HepG2 (cell line): ENCODE measurements around the gene JMJD8. TPM values are rescaled to one million over a fixed set of nuclear protein-coding genes. Genes with fewer than 3 reads are reported as not detected.

Experiments
- ATAC-seq: fragments of 200-7000 bp; cut with Tn5 transposase; 3 replicates; pipeline ENCODE4 v1.9.1; 2020; ENCODE audit warnings: mild to moderate bottlenecking, moderate library complexity
- BruUV-seq: library from RNA; stranded (reverse); fragments of 400-500 nt; replicated peaks from 2 replicates; lab custom pipeline; 2021; lab: Mats Ljungman, UMichigan
- CTCF ChIA-PET: fragments of 300-600 bp; formaldehyde crosslinking; extraction: SDS; loops from one replicate; lab custom pipeline; 2021; ENCODE audit warnings: low total read pairs, inconsistent platforms, low intra/inter-chr PET ratio; lab: Yijun Ruan, JAX
- POLR2A ChIA-PET: fragments of 350-600 bp; sonication (Branson Sonifier 250); formaldehyde crosslinking; loops from one replicate; lab custom pipeline; 2020; ENCODE audit warnings: antibody characterized with exemption, inconsistent platforms; lab: Yijun Ruan, JAX
- DNase-seq: peaks from one replicate; pipeline ENCODE4 v3.0.0-alpha.2; 2015; ENCODE audit warnings: low spot score
- FAIRE-seq: peaks from 3 replicates; lab custom pipeline; 2011; peaks lifted over from hg19 to GRCh38; lab: Jason Lieb, UNC
- H2AFZ ChIP-seq: one replicate; pipeline ENCODE4 v1.6.1; 2011; ENCODE audit warnings: low read length, inconsistent platforms
- H3K27ac ChIP-seq: fragments of 300-600 bp; 3 replicates; pipeline ENCODE4 v1.8.0; 2011; ENCODE audit warnings: mixed run types, mild to moderate bottlenecking, mixed read lengths, low read length, inconsistent platforms; ENCODE audit not compliant: insufficient read depth; ENCODE audit errors: extremely low read length
- H3K27me3 ChIP-seq, 2 experiments: fragments of 200-600 bp in 1 of 2; 2 replicates in 1 of 2; 3 replicates in 1 of 2; pipeline versions ENCODE4 v1.6.0 to v1.8.0; 2011; ENCODE audit warnings: low read length in 2 of 2, mild to moderate bottlenecking in 2 of 2, moderate library complexity in 2 of 2, inconsistent platforms in 1 of 2; ENCODE audit not compliant: insufficient read depth in 2 of 2, control insufficient read depth in 1 of 2
- H3K36me3 ChIP-seq, 2 experiments: fragments of 200-600 bp in 1 of 2; replicated peaks in 1 of 2; 2 replicates in 1 of 2; 3 replicates in 1 of 2; pipeline versions ENCODE4 v1.5.1 to v1.8.0; 2011; ENCODE audit warnings: low read length in 2 of 2, inconsistent platforms in 1 of 2; ENCODE audit not compliant: insufficient read depth in 2 of 2, control insufficient read depth in 1 of 2
- H3K4me1 ChIP-seq: 2 replicates; pipeline ENCODE4 v1.5.1; 2012; ENCODE audit warnings: low read length, inconsistent platforms; ENCODE audit not compliant: insufficient read depth
- H3K4me2 ChIP-seq: 2 replicates; pipeline ENCODE4 v1.6.0; 2011; ENCODE audit warnings: low read depth, low read length, inconsistent platforms
- H3K4me3 ChIP-seq, 3 experiments: fragments of 200-600 bp in 1 of 3; sonication (generic), shearing (Covaris generic) in 1 of 3; replicated peaks in 1 of 3; 2 replicates each; pipeline ENCODE4 v1.5.1; 2011 to 2016; ENCODE audit warnings: low read length in 3 of 3, inconsistent platforms in 2 of 3, low read depth in 2 of 3, mild to moderate bottlenecking in 2 of 3, control low read depth in 1 of 3, mixed read lengths in 1 of 3; ENCODE audit not compliant: insufficient read depth in 1 of 3
- H3K79me2 ChIP-seq: one replicate; pipeline ENCODE4 v1.6.1; 2011; ENCODE audit warnings: low read length, inconsistent platforms; ENCODE audit not compliant: insufficient read depth
- H3K9ac ChIP-seq: 2 replicates; pipeline ENCODE4 v1.6.0; 2011; ENCODE audit warnings: mild to moderate bottlenecking, low read depth, low read length, inconsistent platforms; ENCODE audit not compliant: insufficient read depth
- H3K9me3 ChIP-seq: 2 replicates; pipeline ENCODE4 v1.5.1; 2012; ENCODE audit warnings: mild to moderate bottlenecking, low read length
- H4K20me1 ChIP-seq: 2 replicates; pipeline ENCODE4 v1.6.0; 2011; ENCODE audit warnings: inconsistent platforms, mild to moderate bottlenecking, low read length, moderate library complexity; ENCODE audit not compliant: insufficient read depth
- ARID2 ChIP-seq: sonication (generic); formaldehyde crosslinking; IDR thresholded peaks from 2 replicates; pipeline ENCODE4 v1.8.1; 2022; ENCODE audit warnings: mild to moderate bottlenecking, missing genetic modification reagents, borderline replicate concordance
- ASH2L ChIP-seq: fragments of 300-600, 200-600 bp; sonication (generic); IDR thresholded peaks from 2 replicates; pipeline ENCODE4 v1.7.0; 2017; ENCODE audit warnings: low read depth, mild to moderate bottlenecking, moderate library complexity, mixed read lengths, low read length; ENCODE audit not compliant: insufficient read length
- HOMEZ ChIP-seq: IDR thresholded peaks from 2 replicates; pipeline ENCODE4 v1.6.1; 2016; ENCODE audit warnings: low read depth
- KDM3A ChIP-seq: IDR thresholded peaks from 2 replicates; pipeline ENCODE4 v1.6.1; 2018; ENCODE audit warnings: low read depth, missing compliant biosample characterization
- MAFK ChIP-seq, 2 experiments: IDR thresholded peaks in 1 of 2; conservative IDR thresholded peaks in 1 of 2; 2 replicates each; pipeline ENCODE4 v1.6.1; 2011; ENCODE audit warnings: improper control_type of control experiment in 2 of 2, low read length in 2 of 2
- NFIB ChIP-seq: sonication (generic); formaldehyde crosslinking; IDR thresholded peaks from 2 replicates; pipeline ENCODE4 v1.9.0; 2021; ENCODE audit warnings: missing genetic modification reagents, mild to moderate bottlenecking, borderline replicate concordance
- PCBP1 ChIP-seq: fragments of 200-400 bp; formaldehyde crosslinking; IDR thresholded peaks from 2 replicates; pipeline ENCODE4 v1.6.1; 2017; ENCODE audit warnings: mild to moderate bottlenecking, low read depth, low read length, borderline replicate concordance
- RBFOX2 ChIP-seq: fragments of 200-400 bp; formaldehyde crosslinking; IDR thresholded peaks from 2 replicates; pipeline ENCODE4 v1.6.1; 2017; ENCODE audit warnings: low read depth, mild to moderate bottlenecking, low read length
- STAG1 ChIP-seq: sonication (generic); formaldehyde crosslinking; IDR thresholded peaks from 2 replicates; pipeline ENCODE4 v1.4.0; 2020; ENCODE audit warnings: missing genetic modification reagents
- TCF7 ChIP-seq: sonication (generic); IDR thresholded peaks from 2 replicates; pipeline ENCODE4 v1.6.1; 2016; ENCODE audit warnings: antibody characterized with exemption, low read depth
- ZBTB21 ChIP-seq: sonication (generic); formaldehyde crosslinking; IDR thresholded peaks from 2 replicates; pipeline ENCODE4 v1.4.0; 2020; ENCODE audit warnings: missing genetic modification reagents
- ZBTB7A ChIP-seq: sonication (generic); formaldehyde crosslinking; IDR thresholded peaks from 2 replicates; pipeline ENCODE4 v1.8.0; 2022; ENCODE audit warnings: mild to moderate bottlenecking, missing genetic modification reagents
- ZFP1 ChIP-seq: IDR thresholded peaks from 2 replicates; pipeline ENCODE4 v1.6.1; 2016
- ZKSCAN8 ChIP-seq: IDR thresholded peaks from 2 replicates; pipeline ENCODE4 v1.6.1; 2016; ENCODE audit warnings: borderline replicate concordance, missing genetic modification reagents, missing compliant biosample characterization
- ZNF687 ChIP-seq: sonication (generic); formaldehyde crosslinking; IDR thresholded peaks from 2 replicates; pipeline ENCODE4 v1.5.1; 2020; ENCODE audit warnings: mild to moderate bottlenecking, missing genetic modification reagents, moderate library complexity
- ZNF746 ChIP-seq: sonication (generic); formaldehyde crosslinking; IDR thresholded peaks from 2 replicates; pipeline ENCODE4 v1.8.0; 2022; ENCODE audit warnings: mild to moderate bottlenecking, missing genetic modification reagents
- ZNF766 ChIP-seq: sonication (generic); formaldehyde crosslinking; IDR thresholded peaks from 2 replicates; pipeline ENCODE4 v1.5.0; 2020; ENCODE audit warnings: missing genetic modification reagents, borderline replicate concordance
- ZNF768 ChIP-seq: sonication (generic); formaldehyde crosslinking; IDR thresholded peaks from 2 replicates; pipeline ENCODE4 v1.4.0; 2020; ENCODE audit warnings: missing genetic modification reagents
- WGBS: methylation state at CpG from one replicate; pipeline ENCODE4 v1.1.6; 2017; ENCODE audit warnings: low lambda C conversion rate; 5-methylcytosine and 5-hydroxymethylcytosine counted together
- in situ Hi-C: cut with HindIII; loops from 2 replicates; pipeline ENCODE4 v1.10.0; 2017; ENCODE audit warnings: low pct_unique_long_range_greater_than_20kb; ENCODE audit not compliant: extremely low pct_ligation_motif_present
- intact Hi-C: fragments of 100-400 bp; cut with micrococcal nuclease; formaldehyde crosslinking; loops from one replicate; pipeline ENCODE4 v1.10.0; 2022; ENCODE audit not compliant: unreplicated experiment
- polyA plus RNA-seq, 8 experiments: library from polyadenylated mRNA; depleted of rRNA in 3 of 8; stranded (reverse) in 7 of 8; unstranded in 1 of 8; fragments of >200 nt; fragmentation: Illumina TruSeq in 4 of 8; extraction: Trizol in 4 of 8; gene quantifications; 2 replicates each; pipeline versions ENCODE4 v1.2.1 to v1.2.3, GENCODE V29; 2011 to 2016; ENCODE audit warnings: low read depth in 4 of 8, missing spikeins in 1 of 8, mixed read lengths in 1 of 8; ENCODE audit not compliant: insufficient read depth in 1 of 8
- total RNA-seq, 5 experiments: library from RNA; depleted of rRNA; stranded (reverse); fragments of >200 nt; fragmentation: Illumina TruSeq; extraction: Trizol; gene quantifications; 2 replicates each; pipeline ENCODE4 v1.2.3, GENCODE V29; 2016; ENCODE audit warnings: low read depth in 1 of 5
- TF ChIP-seq, protein P1 (sequence below): sonication (generic); formaldehyde crosslinking; IDR thresholded peaks from 2 replicates; pipeline ENCODE4 v1.4.0; 2020; ENCODE audit warnings: mild to moderate bottlenecking, missing genetic modification reagents

Gene JMJD8
- total and polyA plus RNA-seq, 2 of the 13 experiments (the other 11 are each of a cell fraction or from before 2014, with no cell fraction given), result 2.6 to 11.8 TPM

- ATAC-seq, result peak; percentile 61
- POLR2A ChIA-PET, result interaction anchor here (2.2 kb wide), 1 partner anchor 13 kb away, joined by 7 read pairs; the partner anchor contains the start of gene ANTKMT
- Histone ChIP-seq H3K27ac (no peak overlapping the region), H3K4me2 (no peak overlapping the region), H4K20me1 (0 out of 2 replicates have a peak, but pooled peaks cover 2% of the 10 kb centered on the region), H3K4me3 (no peak overlapping the region), H3K27me3 (no peaks in the 10 kb centered on the region), H3K4me1 (no peaks in the 10 kb centered on the region), H3K79me2 (no peaks in the 10 kb centered on the region), H2AFZ (no peak overlapping the region), H3K36me3 (peaks cover 3 to 25% of the 10 kb centered on the region in 2 experiments; a peak in 2 of 5 replicates), H3K9ac (no peak overlapping the region), H3K9me3 (no peaks in the 10 kb centered on the region)
- DNase-seq, result no peak
- WGBS, result 93% methylated on average over 5 of the region's 34 CpGs
- CTCF ChIA-PET, result interaction anchor here (2.7 kb wide), 1 partner anchor 21 kb away, joined by 19 read pairs; no protein-coding TSS in a partner anchor
- in situ Hi-C loops, result no loop called here
- intact Hi-C loops, result no loop called here
- FAIRE-seq, result no peak
- BruUV-seq, result no TSS peak
- no peak for TF ChIP-seq ZNF746 (CRISPR knock-in tag)
- TF ChIP-seq RBFOX2, result 0 out of 2 replicates have a peak, but pooled peaks have one; percentile 35
- TF ChIP-seq ZNF768 (CRISPR knock-in tag), result peak; percentile 34; the same call in 1 of the 2 replicates
- peak; percentile 48 for TF ChIP-seq ZNF687
- TF ChIP-seq ZBTB7A (CRISPR knock-in tag), result no peak
- TF ChIP-seq TCF7, result no peak
- no peak for TF ChIP-seq MAFK (conservative IDR thresholded peaks at IDR 0.05 in 1 of 2, IDR thresholded peaks at IDR 0.05 in 1 of 2; ENCODE audit: low read length in 2 of 2)
- peak; percentile 48 for TF ChIP-seq STAG1 (CRISPR knock-in tag)
- no peak for TF ChIP-seq ZFP1
- TF ChIP-seq HOMEZ (CRISPR knock-in tag), result no peak
- TF ChIP-seq NFIB (CRISPR knock-in tag), result no peak
- TF ChIP-seq ZBTB21 (CRISPR knock-in tag), result no peak
- no peak for TF ChIP-seq ZKSCAN8 (CRISPR knock-in tag)
- TF ChIP-seq ASH2L, result no peak
- TF ChIP-seq, protein P1, sequence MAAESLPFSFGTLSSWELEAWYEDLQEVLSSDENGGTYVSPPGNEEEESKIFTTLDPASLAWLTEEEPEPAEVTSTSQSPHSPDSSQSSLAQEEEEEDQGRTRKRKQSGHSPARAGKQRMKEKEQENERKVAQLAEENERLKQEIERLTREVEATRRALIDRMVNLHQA, result no peak
- no peak for TF ChIP-seq ZNF766 (CRISPR knock-in tag)
- TF ChIP-seq ARID2, result no peak
- 0 out of 2 replicates have a peak, but pooled peaks have one; percentile 6 for TF ChIP-seq PCBP1
- TF ChIP-seq KDM3A (CRISPR knock-in tag), result no peak
Observed at GRCh38 chr16:733382-734207, 49.5 kb upstream of the JMJD8 start.
